Measurements from ENCODE around the gene RASGRP3. TPM values are rescaled to one million over a fixed set of nuclear protein-coding genes. Genes with fewer than 3 reads are reported as not detected.

RASGRP3 gene
- total and polyA plus RNA-seq, 9 of the 15 experiments (the other 6 are each of a cell fraction or from before 2014, with no cell fraction given): 0.18 to 1.7 (median 1.2) TPM

- BruUV-seq (replicated peaks): no TSS peak
- in situ Hi-C loops (cut with MboI): loop anchor here (5.0 to 25.0 kb wide), 4 partner anchors 95 to 815 kb away; partner anchors contain the start of gene LTBP1
- CTCF ChIA-PET (ENCODE audit: low intra/inter-chr PET ratio): no interaction called here
- TF ChIP-seq ZNF318 (IDR thresholded peaks at IDR 0.05; ENCODE audit: borderline replicate concordance in 1 of 2, low read depth in 1 of 2) (no peak), SREBF2 (CRISPR knock-in tag; IDR thresholded peaks at IDR 0.05) (no peak), E2F8 (IDR thresholded peaks at IDR 0.05; ENCODE audit: low read depth, partially characterized antibody) (no peak), KDM4B (IDR thresholded peaks at IDR 0.05; ENCODE audit: borderline replicate concordance in 2 of 2, low read depth in 1 of 2) (no peak), POLR2A (conservative IDR thresholded peaks at IDR 0.05) (no peak), TEAD1 (CRISPR knock-in tag; IDR thresholded peaks at IDR 0.05) (no peak), MITF (IDR thresholded peaks at IDR 0.05) (no peak), ATF7 (IDR thresholded peaks at IDR 0.05) (no peak), ZZZ3 (IDR thresholded peaks at IDR 0.05) (no peak), POLR2G (IDR thresholded peaks at IDR 0.05; ENCODE audit: low read depth, low read length) (no peak)
Measured at GRCh38 chr2:33577668-33578067, 101.2 kb downstream of the RASGRP3 start.

More at GRCh38 chr2:33577668-33578067, 101.2 kb downstream of the RASGRP3 start:
- Histone ChIP-seq H3K36me3 (ENCODE audit: control insufficient read depth, insufficient read depth, low read length) (peaks cover 4% of the 10 kb centered on the region; the same call in 1 of the 3 replicates), H3K4me1 (replicated peaks in 1 of 2; ENCODE audit: control insufficient read depth in 2 of 2, insufficient read depth in 2 of 2, low read length in 2 of 2) (no peaks in the 10 kb centered on the region), H3K79me2 (ENCODE audit: control insufficient read depth, insufficient read depth, low read length) (no peaks in the 10 kb centered on the region), H3K9ac (ENCODE audit: insufficient read depth in 1 of 2, low read depth in 2 of 2, low read length in 2 of 2) (no peak overlapping the region), H3K4me2 (ENCODE audit: insufficient read depth, low read length) (no peak overlapping the region), H3K4me3 (no peak overlapping the region), H2AFZ (ENCODE audit: low read depth, low read length) (no peak overlapping the region), H3K9me3 (replicated peaks; ENCODE audit: control insufficient read depth, insufficient read depth, low read depth, low read length) (no peaks in the 10 kb centered on the region), H3K27me3 (ENCODE audit: control insufficient read depth in 2 of 2, insufficient read depth in 2 of 2, low read length in 2 of 2) (no peaks in the 10 kb centered on the region), H4K20me1 (replicated peaks; ENCODE audit: control insufficient read depth, insufficient read depth, low read length) (no peaks in the 10 kb centered on the region), H3K27ac (ENCODE audit: extremely low read depth, low read depth, low read length) (no peak overlapping the region), H3K9me1 (ENCODE audit: control insufficient read depth, insufficient read depth, low read length) (no peaks in the 10 kb centered on the region)
- POLR2A ChIA-PET: no interaction called here
- no peak for FAIRE-seq
- 45% methylated on average over 2 of the region's 2 CpGs for WGBS (ENCODE audit: insufficient coverage, low coverage, missing lambda C conversion rate)
- intact Hi-C loops (cut with micrococcal nuclease): no loop called here
- no peak for ATAC-seq
- DNase-seq (ENCODE audit: extremely low read depth in 1 of 4, low spot score in 3 of 4): no peak

All from K562 (cell line).